K562 (cell line): ENCODE data around the gene ANKS1B. TPM values are rescaled to one million over a fixed set of nuclear protein-coding genes. Genes with fewer than 3 reads are reported as not detected.
A peak's percentile ranks its signal among the peaks of the same experiment; 100 is the strongest.

Experiments
- ATAC-seq: fragments of 200-7000 bp; cut with Tn5 transposase; 3 replicates; pipeline ENCODE4 v1.9.1; 2020; ENCODE audit warnings: moderate library complexity
- BruUV-seq: library from RNA; stranded (reverse); fragments of 400-500 nt; replicated peaks from 2 replicates; lab custom pipeline; 2021; lab: Mats Ljungman, UMichigan
- CTCF ChIA-PET: fragments of 300-600 bp; formaldehyde crosslinking; extraction: SDS; loops from one replicate; lab custom pipeline; 2021; ENCODE audit warnings: low intra/inter-chr PET ratio; lab: Yijun Ruan, JAX
- POLR2A ChIA-PET: fragments of 300-600, 350-650 bp; sonication (Branson Sonifier 250); formaldehyde crosslinking; extraction: SDS; loops from one replicate; lab custom pipeline; 2021; ENCODE audit warnings: antibody characterized with exemption, inconsistent platforms; lab: Yijun Ruan, JAX
- DNase-seq, 4 experiments: peaks; one replicate each; pipeline versions ENCODE4 v3.0.0 to v3.0.0-alpha.2; 2011 to 2018; ENCODE audit warnings: low spot score in 3 of 4, mixed read lengths in 3 of 4; ENCODE audit errors: extremely low read depth in 1 of 4
- FAIRE-seq: peaks from 2 replicates; lab custom pipeline; 2011; peaks lifted over from hg19 to GRCh38; lab: Jason Lieb, UNC
- H2AFZ ChIP-seq: 2 replicates; pipeline ENCODE4 v1.6.0; 2011; ENCODE audit warnings: low read depth, low read length, control low read depth, inconsistent platforms
- H3K27ac ChIP-seq: fragments of 200-600 bp; 3 replicates; pipeline ENCODE4 v1.8.0; 2011; ENCODE audit warnings: low read depth, mild to moderate bottlenecking, control low read depth, inconsistent platforms, low read length, moderate library complexity, mixed read lengths; ENCODE audit errors: extremely low read depth
- H3K27me3 ChIP-seq, 2 experiments: fragments of 300-600 bp in 1 of 2; 2 replicates in 1 of 2; 3 replicates in 1 of 2; pipeline versions ENCODE4 v1.6.0 to v1.8.0; 2011; ENCODE audit warnings: inconsistent platforms in 2 of 2, low read length in 2 of 2, mild to moderate bottlenecking in 1 of 2, mixed read lengths in 1 of 2, moderate library complexity in 1 of 2; ENCODE audit not compliant: control insufficient read depth in 2 of 2, insufficient read depth in 2 of 2
- H3K36me3 ChIP-seq: fragments of 300-600 bp; 3 replicates; pipeline ENCODE4 v1.8.0; 2011; ENCODE audit warnings: mild to moderate bottlenecking, low read length, inconsistent platforms; ENCODE audit not compliant: control insufficient read depth, insufficient read depth
- H3K4me1 ChIP-seq, 2 experiments: fragments of 200-600 bp in 1 of 2; replicated peaks in 1 of 2; 2 replicates in 1 of 2; 3 replicates in 1 of 2; pipeline versions ENCODE4 v1.5.1 to v1.8.0; 2011; ENCODE audit warnings: inconsistent platforms in 2 of 2, low read length in 2 of 2, mild to moderate bottlenecking in 1 of 2, mixed read lengths in 1 of 2, moderate library complexity in 1 of 2; ENCODE audit not compliant: control insufficient read depth in 2 of 2, insufficient read depth in 2 of 2
- H3K4me2 ChIP-seq: 2 replicates; pipeline ENCODE4 v1.6.1; 2011; ENCODE audit warnings: low read length, control low read depth, inconsistent platforms, mixed read lengths; ENCODE audit not compliant: insufficient read depth
- H3K4me3 ChIP-seq: fragments of 200-600 bp; sonication (generic), shearing (Covaris generic); 2 replicates; pipeline ENCODE4 v1.5.1; 2016; ENCODE audit warnings: control low read depth, inconsistent platforms
- H3K79me2 ChIP-seq: fragments of 200-600 bp; 3 replicates; pipeline ENCODE4 v1.8.0; 2011; ENCODE audit warnings: low read length, inconsistent platforms; ENCODE audit not compliant: control insufficient read depth, insufficient read depth
- H3K9ac ChIP-seq, 2 experiments: 2 replicates each; pipeline versions ENCODE4 v1.6.0 to v1.6.1; 2011; ENCODE audit warnings: low read depth in 2 of 2, low read length in 2 of 2, control low read depth in 1 of 2, inconsistent platforms in 1 of 2, mild to moderate bottlenecking in 1 of 2, mixed read lengths in 1 of 2; ENCODE audit not compliant: insufficient read depth in 1 of 2
- H3K9me1 ChIP-seq: one replicate; pipeline ENCODE4 v1.6.0; 2011; ENCODE audit warnings: inconsistent platforms, mild to moderate bottlenecking, low read length, moderate library complexity; ENCODE audit not compliant: control insufficient read depth, insufficient read depth
- H3K9me3 ChIP-seq: replicated peaks from 2 replicates; pipeline ENCODE4 v1.5.1; 2011; ENCODE audit warnings: low read depth, low read length, inconsistent platforms; ENCODE audit not compliant: control insufficient read depth, insufficient read depth
- H4K20me1 ChIP-seq: replicated peaks from 2 replicates; pipeline ENCODE4 v1.6.1; 2011; ENCODE audit warnings: low read length, inconsistent platforms, mixed read lengths; ENCODE audit not compliant: control insufficient read depth, insufficient read depth
- NFIC ChIP-seq: fragments of 450-650 bp; IDR thresholded peaks from 2 replicates; pipeline ENCODE4 v1.6.1; 2017; ENCODE audit warnings: mild to moderate bottlenecking, inconsistent platforms
- NFIX ChIP-seq: fragments of 250-450 bp; sonication (Bioruptor Pico); IDR thresholded peaks from 2 replicates; pipeline ENCODE4 v1.4.0; 2020; ENCODE audit warnings: low read depth, mild to moderate bottlenecking, moderate library complexity
- RFX1 ChIP-seq: fragments of 450-650 bp; IDR thresholded peaks from 2 replicates; pipeline ENCODE4 v1.6.1; 2016; ENCODE audit warnings: mild to moderate bottlenecking, moderate library complexity
- SIN3A ChIP-seq, 2 experiments: fragments of 150-350 bp in 1 of 2; IDR thresholded peaks; 2 replicates each; pipeline ENCODE4 v1.6.1; 2011 to 2016; ENCODE audit warnings: borderline replicate concordance in 2 of 2, low read depth in 2 of 2, low read length in 2 of 2, mild to moderate bottlenecking in 2 of 2, moderate library complexity in 2 of 2; ENCODE audit not compliant: control insufficient read depth in 1 of 2
- WGBS: fragments of 100-300 bp; shearing (Covaris generic); methylation state at CpG from one replicate; pipeline ENCODE4 v1.1.6; 2016; ENCODE audit warnings: low coverage, mixed read lengths; ENCODE audit not compliant: insufficient coverage; ENCODE audit errors: missing lambda C conversion rate; 5-methylcytosine and 5-hydroxymethylcytosine counted together
- in situ Hi-C: fragments of 300-500 bp; cut with MboI; formaldehyde crosslinking; loops from 4 replicates; pipeline ENCODE4 v1.15.0; 2018; ENCODE audit warnings: inconsistent platforms, mixed read lengths
- intact Hi-C: fragments of 100-400 bp; cut with micrococcal nuclease; formaldehyde crosslinking; loops from 2 replicates; pipeline ENCODE4 v1.14.2; 2022
- polyA plus RNA-seq, 8 experiments: library from polyadenylated mRNA; depleted of rRNA in 4 of 8; stranded (reverse) in 5 of 8; unstranded in 3 of 8; fragments of >200 nt; fragmentation: Nextera tagmentation in 2 of 8; fragmentation: Illumina TruSeq in 1 of 8; extraction: Ambion mirVana in 2 of 8; extraction: Trizol in 1 of 8; gene quantifications; 2 replicates each; pipeline versions ENCODE4 v1.2.1 to v1.2.3, GENCODE V29; 2011 to 2014; ENCODE audit warnings: inconsistent platforms in 1 of 8, missing spikeins in 1 of 8
- total RNA-seq, 7 experiments: library from RNA; depleted of rRNA in 6 of 7; stranded (reverse); fragments of >200 nt in 6 of 7; fragmentation: Illumina TruSeq in 2 of 7; extraction: Trizol in 2 of 7; gene quantifications; 2 replicates each; pipeline versions ENCODE4 v1.2.1 to v1.2.3, GENCODE V29; 2011 to 2021; ENCODE audit warnings: low replicate concordance in 1 of 7
- TF ChIP-seq, protein P1 (sequence below): fragments of 450-650 bp; conservative IDR thresholded peaks from 2 replicates; pipeline ENCODE4 v1.6.1; 2016; ENCODE audit warnings: missing genetic modification characterization, low read depth, mild to moderate bottlenecking, control low read depth, missing compliant biosample characterization

Gene ANKS1B
- total and polyA plus RNA-seq, 9 of the 15 experiments (the other 6 are each of a cell fraction or from before 2014, with no cell fraction given), result 0.04 to 0.47 (median 0.28) TPM; not detected in 4

DNA sequence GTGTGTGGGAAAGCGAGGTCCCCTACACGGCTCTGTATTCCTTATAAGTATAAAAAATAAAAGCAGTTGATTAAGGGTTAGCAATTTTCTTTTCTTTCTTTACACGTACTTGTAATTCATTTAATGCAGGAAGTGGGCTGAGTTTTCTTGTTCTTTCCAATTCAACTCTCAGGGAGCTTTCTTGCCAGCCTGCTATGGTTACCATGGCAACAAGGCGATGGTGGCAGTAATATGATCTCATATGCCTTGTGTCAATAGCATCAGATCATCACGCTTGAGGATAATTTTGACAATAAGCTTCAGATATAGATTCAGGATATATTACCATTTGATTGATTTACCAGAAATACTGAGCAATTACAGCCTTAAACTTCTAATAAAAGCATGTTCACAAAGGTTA, 873.1 kb downstream of the ANKS1B start:
- no peak for FAIRE-seq
- Histone ChIP-seq H3K9me3 (no peaks in the 10 kb centered on the region), H2AFZ (no peak overlapping the region), H3K4me3 (no peak overlapping the region), H3K36me3 (no peaks in the 10 kb centered on the region), H3K27me3 (no peaks in the 10 kb centered on the region), H4K20me1 (no peaks in the 10 kb centered on the region), H3K4me2 (no peak overlapping the region), H3K9me1 (no peaks in the 10 kb centered on the region), H3K4me1 (no peaks in the 10 kb centered on the region), H3K9ac (no peak overlapping the region), H3K79me2 (no peaks in the 10 kb centered on the region), H3K27ac (no peak overlapping the region)
- ChIA-PET POLR2A (no interaction called here), CTCF (no interaction called here)
- in situ Hi-C loops, result no loop called here
- 3% methylated on average over 5 of the region's 5 CpGs for WGBS
- peak; percentile 65 for TF ChIP-seq RFX1
- TF ChIP-seq SIN3A (IDR thresholded peaks at IDR 0.05; ENCODE audit: borderline replicate concordance in 2 of 2, control insufficient read depth in 1 of 2, low read depth in 2 of 2, low read length in 2 of 2), result no peak
- ATAC-seq, result no peak
- intact Hi-C loops, result no loop called here
- DNase-seq, result no peak
- no TSS peak for BruUV-seq

DNA sequence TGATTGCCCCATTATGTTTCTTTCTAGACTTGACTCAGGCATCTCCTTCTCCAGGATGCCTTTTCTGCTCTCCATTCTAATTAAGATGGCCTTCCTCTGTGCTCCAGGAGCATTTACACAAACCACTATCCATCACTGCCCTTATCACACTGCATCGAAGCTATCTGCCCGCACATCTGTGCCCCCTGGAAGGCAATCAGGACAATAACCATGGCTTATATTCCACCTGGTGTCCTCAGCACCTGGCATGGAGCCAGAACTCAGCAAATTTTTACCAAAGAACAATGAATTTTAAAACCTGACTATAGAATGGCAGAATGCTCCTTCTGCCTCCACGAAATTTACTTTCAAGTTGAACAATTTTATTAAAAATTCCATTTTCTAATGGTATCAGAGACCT, 873.9 kb downstream of the ANKS1B start:
- ATAC-seq (no peak), DNase-seq (no peak), FAIRE-seq (no peak)
- Histone ChIP-seq H4K20me1 (no peaks in the 10 kb centered on the region), H3K36me3 (no peaks in the 10 kb centered on the region), H3K27ac (no peak overlapping the region), H3K9me3 (no peaks in the 10 kb centered on the region), H3K9me1 (no peaks in the 10 kb centered on the region), H3K4me1 (no peaks in the 10 kb centered on the region), H3K9ac (no peak overlapping the region), H3K27me3 (no peaks in the 10 kb centered on the region), H3K79me2 (no peaks in the 10 kb centered on the region), H2AFZ (no peak overlapping the region), H3K4me2 (no peak overlapping the region), H3K4me3 (no peak overlapping the region)
- intact Hi-C loops, result no loop called here
- in situ Hi-C loops, result no loop called here
- POLR2A ChIA-PET, result no interaction called here
- CTCF ChIA-PET, result no interaction called here
- TF ChIP-seq, protein P1, sequence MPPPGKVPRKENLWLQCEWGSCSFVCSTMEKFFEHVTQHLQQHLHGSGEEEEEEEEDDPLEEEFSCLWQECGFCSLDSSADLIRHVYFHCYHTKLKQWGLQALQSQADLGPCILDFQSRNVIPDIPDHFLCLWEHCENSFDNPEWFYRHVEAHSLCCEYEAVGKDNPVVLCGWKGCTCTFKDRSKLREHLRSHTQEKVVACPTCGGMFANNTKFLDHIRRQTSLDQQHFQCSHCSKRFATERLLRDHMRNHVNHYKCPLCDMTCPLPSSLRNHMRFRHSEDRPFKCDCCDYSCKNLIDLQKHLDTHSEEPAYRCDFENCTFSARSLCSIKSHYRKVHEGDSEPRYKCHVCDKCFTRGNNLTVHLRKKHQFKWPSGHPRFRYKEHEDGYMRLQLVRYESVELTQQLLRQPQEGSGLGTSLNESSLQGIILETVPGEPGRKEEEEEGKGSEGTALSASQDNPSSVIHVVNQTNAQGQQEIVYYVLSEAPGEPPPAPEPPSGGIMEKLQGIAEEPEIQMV (tag), result no peak
- TF ChIP-seq NFIC (peak; percentile 59), NFIX (CRISPR knock-in tag) (peak; percentile 44; the same call in 1 of the 2 replicates)
- WGBS, result 0% methylated on average over 3 of the region's 3 CpGs
- BruUV-seq, result no TSS peak
